EH (cell line): Measurements from ENCODE around the gene HDAC7.

ENCODE experiments used
- DNase-seq: peaks from one replicate; pipeline ENCODE4 v3.0.0-alpha.2; 2015; ENCODE audit warnings: low read depth

Gene HDAC7

GRCh38 chr12:47777741-47778558 is 41.8 kb downstream of the HDAC7 start:
- peak; percentile 37 for DNase-seq

GRCh38 chr12:47777151-47777550 is 42.6 kb downstream of the HDAC7 start:
- no peak for DNase-seq

DNA sequence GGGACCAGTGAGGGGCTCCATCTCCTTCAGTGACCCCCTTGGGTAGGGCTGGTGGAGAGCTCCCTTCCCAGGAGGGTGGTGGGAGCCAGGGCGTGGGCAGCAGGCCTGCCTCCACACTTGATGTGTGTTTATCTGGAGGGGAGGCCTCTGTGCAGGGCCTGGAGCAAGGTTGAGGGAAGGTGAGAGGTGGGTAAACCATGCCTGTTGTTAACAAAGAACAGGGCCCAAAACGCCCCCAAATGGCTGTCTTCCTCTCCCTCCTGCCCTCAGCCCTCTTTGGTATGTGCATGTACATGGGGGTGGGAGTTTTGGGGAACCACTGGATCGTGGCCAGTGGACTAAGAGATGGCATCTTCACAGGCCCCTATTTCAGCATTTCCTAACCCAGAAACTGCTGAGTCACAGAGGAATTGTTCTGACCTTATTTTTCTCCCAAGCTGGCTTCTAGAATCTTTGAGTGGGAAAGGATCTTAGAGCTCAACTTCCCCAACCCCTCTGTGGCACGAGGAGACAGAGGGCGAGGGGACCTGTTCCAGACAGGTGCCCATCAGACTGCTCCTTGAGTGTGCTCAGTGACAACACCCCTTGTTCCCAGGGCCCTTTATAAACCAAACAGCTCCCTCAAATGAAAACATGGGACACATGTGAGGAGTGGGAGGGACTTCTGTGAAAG is 43.1 kb downstream of the HDAC7 start:
- DNase-seq, result peak; percentile 69

DNA sequence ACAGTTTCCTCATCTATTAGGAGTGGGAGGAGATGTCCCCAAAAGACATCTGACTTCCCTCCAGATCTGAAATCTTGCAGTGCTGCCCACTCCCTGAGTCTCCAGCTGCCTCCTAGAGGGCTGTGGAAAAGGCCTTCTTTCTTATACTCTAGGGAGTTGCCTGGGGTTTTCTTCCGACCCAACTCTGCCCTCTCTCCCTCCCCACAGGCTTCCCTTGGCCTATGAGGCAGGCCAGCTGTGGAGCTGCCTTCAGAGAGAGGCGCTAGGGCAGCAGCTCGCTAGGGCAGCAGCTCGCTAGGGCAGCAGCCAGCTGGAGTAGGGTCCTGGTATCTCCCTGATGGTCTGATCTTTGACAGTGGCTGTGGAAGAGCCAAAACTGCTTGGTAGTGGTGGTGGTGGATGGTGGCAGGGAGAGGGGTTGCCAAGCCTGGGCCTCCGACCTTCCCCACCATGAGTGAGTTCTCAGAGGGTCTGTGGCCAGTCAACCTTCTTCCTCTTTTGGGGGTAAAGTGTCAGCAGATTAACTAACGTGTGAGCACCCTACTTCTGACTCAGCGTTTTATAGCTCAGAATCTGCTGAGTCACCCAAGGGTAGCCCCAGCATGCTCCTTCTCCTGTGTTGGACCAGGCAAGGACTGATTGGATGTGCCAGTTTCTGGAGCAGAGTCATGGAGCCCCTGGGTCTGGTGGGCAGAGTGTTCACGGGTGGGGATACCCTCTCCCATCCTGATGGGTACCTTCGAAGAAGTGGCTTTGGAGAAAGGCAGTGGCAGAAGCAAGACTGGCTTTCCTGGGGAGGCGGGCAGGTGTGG is 44.4 kb downstream of the HDAC7 start:
- peak; percentile 62 for DNase-seq

- no peak for DNase-seq
These were observed 45.0 kb downstream of the HDAC7 start for GRCh38 chr12:47774663-47775062.

DNA sequence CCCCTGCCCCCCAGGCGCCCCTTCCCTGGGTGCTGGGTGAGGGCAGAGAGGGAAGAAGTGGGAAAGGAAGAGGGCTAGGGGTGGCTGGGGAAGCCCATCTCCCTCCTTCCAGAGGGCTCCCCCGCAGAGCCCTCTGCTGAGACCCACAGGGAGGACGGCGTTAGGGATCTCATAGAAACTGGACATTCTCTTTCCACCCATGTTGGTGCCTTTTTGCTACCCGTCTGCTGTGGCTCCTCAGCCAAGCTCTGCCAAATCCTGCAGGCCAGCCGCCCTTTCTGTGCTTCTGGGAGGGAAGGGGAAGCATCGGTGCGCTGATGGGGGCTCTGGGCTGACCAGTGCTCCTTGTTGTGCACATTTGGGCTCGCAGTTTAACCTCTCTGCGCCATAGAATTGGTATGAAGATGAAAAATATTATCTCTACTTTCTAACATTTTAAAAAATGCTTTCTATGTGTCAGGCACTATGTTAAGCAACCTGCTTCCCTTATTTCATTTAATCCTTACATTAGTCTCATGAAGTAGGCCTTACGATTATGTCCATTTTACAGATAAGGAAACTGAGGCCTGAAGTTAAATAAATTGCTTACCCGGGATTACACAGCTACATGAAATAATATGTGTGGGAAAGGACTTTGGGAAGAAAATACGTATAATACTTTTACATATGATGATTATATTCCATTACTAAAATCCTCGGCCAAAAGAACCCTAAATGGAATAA is 45.7 kb downstream of the HDAC7 start:
- no peak for DNase-seq

- DNase-seq, result peak; percentile 70
These were observed 46.4 kb downstream of the HDAC7 start, which contains the start of gene SLC48A1 for GRCh38 chr12:47773062-47773857. SLC48A1 (plus strand) TSS chr12:47773238; CDS start chr12:47773305, 67 bp downstream.

- DNase-seq, result no peak
These were observed 47.0 kb downstream of the HDAC7 start for GRCh38 chr12:47772738-47773061.

DNA sequence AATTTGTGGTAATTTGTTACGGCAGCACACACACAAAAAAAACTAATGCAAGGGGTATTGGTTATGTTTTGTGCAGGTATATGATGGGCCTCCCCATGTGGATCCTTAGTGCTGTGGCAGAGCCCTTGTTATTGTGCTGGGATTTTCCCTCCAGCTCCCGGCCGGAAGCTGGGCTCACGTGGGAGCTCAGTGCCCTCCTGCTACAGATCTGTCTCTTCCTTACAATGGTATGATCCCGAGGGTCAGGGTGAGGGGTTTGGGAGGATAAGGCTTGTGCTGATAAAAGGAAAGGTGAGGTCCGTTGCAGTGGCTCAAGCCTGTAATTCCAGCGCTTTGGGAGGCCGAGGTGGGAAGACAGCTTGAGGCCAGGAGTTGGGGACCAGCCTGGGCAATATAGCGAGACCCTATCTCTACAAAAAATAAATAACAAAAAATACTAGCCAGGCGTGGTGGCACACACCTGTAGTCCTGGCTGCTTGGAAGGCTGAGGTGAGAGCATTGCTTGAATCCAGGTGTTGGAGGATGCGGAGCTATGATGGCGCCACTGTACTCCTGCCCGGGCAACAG is 47.5 kb downstream of the HDAC7 start:
- DNase-seq, result no peak

- DNase-seq, result no peak
These were observed 48.4 kb downstream of the HDAC7 start for GRCh38 chr12:47771304-47771703.

- DNase-seq, result peak; percentile 55
These were observed 49.5 kb downstream of the HDAC7 start for GRCh38 chr12:47770086-47770726.

- no peak for DNase-seq
These were observed 50.2 kb downstream of the HDAC7 start for GRCh38 chr12:47769234-47770085.

DNA sequence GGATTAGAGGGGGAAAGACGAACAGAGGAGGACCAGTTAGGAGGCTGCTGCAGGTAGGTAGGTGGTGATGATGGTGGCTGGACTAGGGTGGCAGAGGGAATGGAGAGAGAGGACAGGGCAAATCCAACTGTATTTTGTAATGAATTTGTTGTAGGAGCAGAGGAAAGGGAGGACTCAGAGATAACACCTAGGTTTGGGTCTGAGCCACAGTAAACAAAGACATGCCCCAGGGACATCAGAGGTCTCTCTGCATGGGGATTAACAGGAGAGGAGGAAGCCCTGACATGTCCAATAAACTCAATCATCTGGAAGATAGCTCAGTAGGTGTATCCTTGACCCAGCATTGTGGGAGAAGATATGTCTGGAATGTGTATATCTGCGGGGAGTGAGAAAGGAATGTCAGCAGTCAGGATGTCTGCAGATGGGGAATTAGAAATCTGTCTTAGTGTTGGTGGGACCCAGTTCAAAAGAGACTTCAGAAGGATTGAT is 51.3 kb downstream of the HDAC7 start:
- peak; percentile 56 for DNase-seq

GRCh38 chr12:47767216-47767724 is 52.4 kb downstream of the HDAC7 start:
- DNase-seq, result peak; percentile 53

GRCh38 chr12:47766502-47767215 is 53.0 kb downstream of the HDAC7 start:
- no peak for DNase-seq

- DNase-seq, result no peak
These were observed 56.0 kb downstream of the HDAC7 start for GRCh38 chr12:47763481-47764346.

- no peak for DNase-seq
These were observed 56.7 kb downstream of the HDAC7 start for GRCh38 chr12:47762850-47763465.
